ENCODE measurements around the gene CDSN. TPM values are rescaled to one million over a fixed set of nuclear protein-coding genes. Genes with fewer than 3 reads are reported as not detected.

Gene CDSN
- total and polyA plus RNA-seq, 2 of the 4 experiments (the other 2 are of a cell fraction), result not detected

DNA sequence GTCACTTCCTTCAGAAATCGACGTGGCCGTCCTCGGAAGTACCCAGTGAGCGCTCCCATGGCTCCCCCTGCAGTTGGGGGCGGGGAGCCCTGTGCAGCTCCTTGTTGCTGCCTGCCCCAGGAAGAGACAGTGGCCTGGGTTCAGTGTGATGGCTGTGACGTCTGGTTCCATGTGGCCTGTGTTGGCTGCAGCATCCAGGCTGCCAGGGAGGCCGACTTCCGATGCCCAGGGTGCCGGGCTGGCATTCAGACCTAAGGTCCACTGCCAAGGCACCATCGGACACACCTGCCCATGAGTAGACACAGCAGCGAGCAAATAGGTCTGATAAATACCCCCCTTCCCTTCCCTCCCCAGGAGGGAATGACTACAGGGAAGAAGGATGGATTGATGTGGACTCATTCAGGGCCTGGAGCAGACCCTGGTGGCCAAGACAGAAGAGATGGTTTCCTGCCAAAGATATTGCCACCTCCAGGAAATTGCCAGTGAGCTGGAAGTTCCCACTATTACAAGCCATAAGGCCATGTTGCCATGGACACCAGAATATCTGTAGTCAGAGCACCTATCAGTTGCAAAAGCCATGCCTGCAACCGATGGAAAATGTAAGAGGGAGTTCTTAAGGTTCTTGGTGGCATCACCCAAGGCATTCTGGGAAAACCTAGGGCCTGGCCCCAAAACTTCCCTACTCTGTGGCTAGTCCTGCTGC lies 42.4 kb upstream of the CDSN start:
- Histone ChIP-seq H4K8ac (ENCODE audit: low read depth in 2 of 2, low read length in 2 of 2) (no peak overlapping the region), H2BK120ac (ENCODE audit: low read depth, low read length) (no peak overlapping the region), H4K20me1 (ENCODE audit: insufficient read depth, low read length) (peaks cover 4% of the 10 kb centered on the region), H3K4me1 (ENCODE audit: control insufficient read depth, insufficient read depth, low read length) (peaks cover 6% of the 10 kb centered on the region), H3K14ac (replicated peaks; ENCODE audit: low read depth, low read length) (no peak overlapping the region), H3K23ac (ENCODE audit: low read depth, low read length) (no peak overlapping the region), H4K91ac (ENCODE audit: insufficient read depth, low read depth, low read length) (no peak overlapping the region), H3K36me3 (ENCODE audit: control insufficient read depth, insufficient read depth, low read length) (no peaks in the 10 kb centered on the region; the same call in 1 of the 2 replicates), H3K18ac (ENCODE audit: low read depth, low read length) (no peak overlapping the region), H3K4me2 (ENCODE audit: low read depth, low read length) (no peak overlapping the region), H3K27me3 (ENCODE audit: control insufficient read depth, insufficient read depth, low read length) (no peaks in the 10 kb centered on the region), H2AK5ac (ENCODE audit: low read depth, low read length) (no peak overlapping the region), H3K79me1 (ENCODE audit: low read depth in 1 of 2, low read length in 2 of 2) (peaks cover 8 to 38% of the 10 kb centered on the region in 2 experiments), H2BK20ac (ENCODE audit: low read depth, low read length) (no peak overlapping the region), H2BK5ac (ENCODE audit: low read depth, low read length, poor library complexity, severe bottlenecking) (no peak overlapping the region), H3K9me3 (ENCODE audit: control insufficient read depth, insufficient read depth, low read length) (no peaks in the 10 kb centered on the region), H3K56ac (ENCODE audit: extremely low read depth, insufficient read depth, low read length) (no peak overlapping the region), H3K4me3 (ENCODE audit: insufficient read depth, low read depth, low read length) (no peak overlapping the region), H2AK9ac (replicated peaks; ENCODE audit: low read depth, low read length, poor library complexity) (peak overlapping the region; percentile 19), H2BK15ac (ENCODE audit: low read depth, low read length) (no peak overlapping the region), H3K9me1 (ENCODE audit: insufficient read depth, low read length) (peaks cover 6% of the 10 kb centered on the region), H3K27ac (ENCODE audit: insufficient read depth, low read length) (no peak overlapping the region), H3K9ac (ENCODE audit: low read depth, low read length) (no peak overlapping the region), H4K5ac (ENCODE audit: low read depth, low read length) (no peak overlapping the region), H2AFZ (replicated peaks; ENCODE audit: low read length, poor library complexity) (peak overlapping the region; percentile 52), H3K4ac (ENCODE audit: low read depth, low read length) (no peak overlapping the region)
- DNase-seq, result no peak
- ChIA-PET CTCF (no interaction called here), POLR2A (ENCODE audit: unreplicated experiment) (interaction anchor here (0.7 kb wide), 1 partner anchor 31 kb away, joined by 3 read pairs; no protein-coding TSS in a partner anchor)
- intact Hi-C loops (cut with micrococcal nuclease) (no loop called here), in situ Hi-C loops (cut with MboI; ENCODE audit: low sequenced_read_pairs) (no loop called here), dilution Hi-C loops (cut with HindIII; ENCODE audit: low sequenced_read_pairs, unreplicated experiment) (no loop called here)
- no peak for ATAC-seq (ENCODE audit: low read depth)
- BruUV-seq (replicated peaks), result no TSS peak
- no CpG with 5 or more reads among the region's 13 CpGs for WGBS, 2 experiments (ENCODE audit: extremely low coverage in 2 of 2, insufficient read length in 1 of 2)
- no peak for TF ChIP-seq POLR2A (IDR thresholded peaks at IDR 0.05; ENCODE audit: low read depth, low read length)
- TF ChIP-seq FOS (IDR thresholded peaks at IDR 0.05; ENCODE audit: low read depth, low read length), result no peak
- no peak for TF ChIP-seq MAZ (IDR thresholded peaks at IDR 0.05; ENCODE audit: borderline replicate concordance, low read depth, low read length)
- TF ChIP-seq RAD21 (IDR thresholded peaks at IDR 0.05; ENCODE audit: low read length), result no peak
- no peak for TF ChIP-seq CHD1 (IDR thresholded peaks at IDR 0.05; ENCODE audit: low read depth, low read length)
- TF ChIP-seq NFE2L2 (IDR thresholded peaks at IDR 0.05; ENCODE audit: low read depth, low read length), result no peak
- TF ChIP-seq, protein P1, sequence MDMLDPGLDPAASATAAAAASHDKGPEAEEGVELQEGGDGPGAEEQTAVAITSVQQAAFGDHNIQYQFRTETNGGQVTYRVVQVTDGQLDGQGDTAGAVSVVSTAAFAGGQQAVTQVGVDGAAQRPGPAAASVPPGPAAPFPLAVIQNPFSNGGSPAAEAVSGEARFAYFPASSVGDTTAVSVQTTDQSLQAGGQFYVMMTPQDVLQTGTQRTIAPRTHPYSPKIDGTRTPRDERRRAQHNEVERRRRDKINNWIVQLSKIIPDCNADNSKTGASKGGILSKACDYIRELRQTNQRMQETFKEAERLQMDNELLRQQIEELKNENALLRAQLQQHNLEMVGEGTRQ (IDR thresholded peaks at IDR 0.05; ENCODE audit: low read depth, low read length), result no peak
- TF ChIP-seq SMC3 (IDR thresholded peaks at IDR 0.05; ENCODE audit: low read depth, low read length), result no peak
- TF ChIP-seq, protein P2, sequence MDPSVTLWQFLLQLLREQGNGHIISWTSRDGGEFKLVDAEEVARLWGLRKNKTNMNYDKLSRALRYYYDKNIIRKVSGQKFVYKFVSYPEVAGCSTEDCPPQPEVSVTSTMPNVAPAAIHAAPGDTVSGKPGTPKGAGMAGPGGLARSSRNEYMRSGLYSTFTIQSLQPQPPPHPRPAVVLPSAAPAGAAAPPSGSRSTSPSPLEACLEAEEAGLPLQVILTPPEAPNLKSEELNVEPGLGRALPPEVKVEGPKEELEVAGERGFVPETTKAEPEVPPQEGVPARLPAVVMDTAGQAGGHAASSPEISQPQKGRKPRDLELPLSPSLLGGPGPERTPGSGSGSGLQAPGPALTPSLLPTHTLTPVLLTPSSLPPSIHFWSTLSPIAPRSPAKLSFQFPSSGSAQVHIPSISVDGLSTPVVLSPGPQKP (IDR thresholded peaks at IDR 0.05; ENCODE audit: borderline replicate concordance, low read depth, low read length), result no peak
- no peak for TF ChIP-seq MXI1 (IDR thresholded peaks at IDR 0.05; ENCODE audit: borderline replicate concordance, low read depth, low read length)
- no peak for TF ChIP-seq RFX5 (IDR thresholded peaks at IDR 0.05; ENCODE audit: low read depth, low read length)
- TF ChIP-seq, protein P3, sequence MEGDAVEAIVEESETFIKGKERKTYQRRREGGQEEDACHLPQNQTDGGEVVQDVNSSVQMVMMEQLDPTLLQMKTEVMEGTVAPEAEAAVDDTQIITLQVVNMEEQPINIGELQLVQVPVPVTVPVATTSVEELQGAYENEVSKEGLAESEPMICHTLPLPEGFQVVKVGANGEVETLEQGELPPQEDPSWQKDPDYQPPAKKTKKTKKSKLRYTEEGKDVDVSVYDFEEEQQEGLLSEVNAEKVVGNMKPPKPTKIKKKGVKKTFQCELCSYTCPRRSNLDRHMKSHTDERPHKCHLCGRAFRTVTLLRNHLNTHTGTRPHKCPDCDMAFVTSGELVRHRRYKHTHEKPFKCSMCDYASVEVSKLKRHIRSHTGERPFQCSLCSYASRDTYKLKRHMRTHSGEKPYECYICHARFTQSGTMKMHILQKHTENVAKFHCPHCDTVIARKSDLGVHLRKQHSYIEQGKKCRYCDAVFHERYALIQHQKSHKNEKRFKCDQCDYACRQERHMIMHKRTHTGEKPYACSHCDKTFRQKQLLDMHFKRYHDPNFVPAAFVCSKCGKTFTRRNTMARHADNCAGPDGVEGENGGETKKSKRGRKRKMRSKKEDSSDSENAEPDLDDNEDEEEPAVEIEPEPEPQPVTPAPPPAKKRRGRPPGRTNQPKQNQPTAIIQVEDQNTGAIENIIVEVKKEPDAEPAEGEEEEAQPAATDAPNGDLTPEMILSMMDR (conservative IDR thresholded peaks at IDR 0.05; ENCODE audit: low read depth, low read length), result no peak
- TF ChIP-seq MAFK (IDR thresholded peaks at IDR 0.05; ENCODE audit: low read depth, low read length), result no peak
- TF ChIP-seq BHLHE40 (IDR thresholded peaks at IDR 0.05; ENCODE audit: low read depth, low read length), result no peak
- TF ChIP-seq RCOR1 (IDR thresholded peaks at IDR 0.05; ENCODE audit: insufficient replicate concordance, low read length), result no peak
- no peak for TF ChIP-seq CEBPB (IDR thresholded peaks at IDR 0.05; ENCODE audit: low read depth, low read length)
